WTC11 (cell line): Measurements from ENCODE around the gene TMEM176B. TPM values are rescaled to one million over a fixed set of nuclear protein-coding genes. Genes with fewer than 3 reads are reported as not detected.

Source experiments
- ATAC-seq: fragments of 200-7000 bp; cut with Tn5 transposase; 2 replicates; pipeline ENCODE4 v1.10.0; 2021; ENCODE audit warnings: mild to moderate bottlenecking, moderate library complexity
- CTCF ChIA-PET: fragments of 300-600 bp; sonication (Branson Sonifier 250); formaldehyde crosslinking; loops from one replicate; lab custom pipeline; 2021; ENCODE audit warnings: antibody characterized with exemption; lab: Charles Lee
- POLR2A ChIA-PET: fragments of 350-600 bp; sonication (Branson Sonifier 250); formaldehyde crosslinking; loops from one replicate; lab custom pipeline; 2021; ENCODE audit warnings: antibody characterized with exemption; lab: Charles Lee
- DNase-seq: peaks from one replicate; pipeline ENCODE4 v3.0.0; 2021; ENCODE audit warnings: low spot score
- H3K27ac Mint-ChIP-seq: 2 replicates; pipeline ENCODE4 v1.8.0; 2021; ENCODE audit warnings: mixed read lengths
- H3K27me3 Mint-ChIP-seq: 2 replicates; pipeline ENCODE4 v1.8.0; 2021; ENCODE audit warnings: low read depth, mild to moderate bottlenecking, moderate library complexity, mixed read lengths
- H3K36me3 Mint-ChIP-seq: 2 replicates; pipeline ENCODE4 v1.8.0; 2021; ENCODE audit warnings: mixed read lengths
- H3K4me1 Mint-ChIP-seq: 2 replicates; pipeline ENCODE4 v1.8.0; 2022; ENCODE audit warnings: mixed read lengths
- H3K4me3 Mint-ChIP-seq: 2 replicates; pipeline ENCODE4 v1.8.0; 2021; ENCODE audit warnings: mild to moderate bottlenecking, moderate library complexity, mixed read lengths
- H3K9me3 Mint-ChIP-seq: 2 replicates; pipeline ENCODE4 v1.8.0; 2021; ENCODE audit warnings: mixed read lengths
- ATF3 ChIP-seq: sonication (generic); formaldehyde crosslinking; conservative IDR thresholded peaks from 2 replicates; pipeline ENCODE4 v1.8.1; 2022; ENCODE audit warnings: mild to moderate bottlenecking, missing genetic modification reagents
- CBFB ChIP-seq: sonication (generic); formaldehyde crosslinking; IDR thresholded peaks from 2 replicates; pipeline ENCODE4 v1.8.1; 2022; ENCODE audit warnings: mild to moderate bottlenecking, low read depth, missing genetic modification reagents
- CREM ChIP-seq: sonication (generic); formaldehyde crosslinking; IDR thresholded peaks from 2 replicates; pipeline ENCODE4 v1.8.1; 2022; ENCODE audit warnings: mild to moderate bottlenecking, missing genetic modification reagents, moderate library complexity
- CTCF ChIP-seq: fragments of 200-600 bp; IDR thresholded peaks from 2 replicates; pipeline ENCODE4 v1.8.0; 2022; ENCODE audit warnings: antibody characterized with exemption
- E2F4 ChIP-seq: sonication (generic); formaldehyde crosslinking; IDR thresholded peaks from 2 replicates; pipeline ENCODE4 v1.8.1; 2022; ENCODE audit warnings: low read depth, mild to moderate bottlenecking, moderate library complexity, missing genetic modification reagents, borderline replicate concordance
- FOXK1 ChIP-seq: sonication (generic); formaldehyde crosslinking; IDR thresholded peaks from 2 replicates; pipeline ENCODE4 v1.8.0; 2022; ENCODE audit warnings: mild to moderate bottlenecking, moderate library complexity, missing genetic modification reagents
- IRF1 ChIP-seq: sonication (generic); formaldehyde crosslinking; IDR thresholded peaks from 2 replicates; pipeline ENCODE4 v1.8.0; 2023; ENCODE audit warnings: missing genetic modification reagents
- MLX ChIP-seq: sonication (generic); formaldehyde crosslinking; IDR thresholded peaks from 2 replicates; pipeline ENCODE4 v1.8.1; 2023; ENCODE audit warnings: mild to moderate bottlenecking, missing genetic modification reagents, moderate library complexity
- NFE2L1 ChIP-seq: sonication (generic); formaldehyde crosslinking; IDR thresholded peaks from 2 replicates; pipeline ENCODE4 v1.8.1; 2023; ENCODE audit warnings: missing genetic modification reagents
- NFYB ChIP-seq: sonication (generic); formaldehyde crosslinking; conservative IDR thresholded peaks from 2 replicates; pipeline ENCODE4 v1.8.0; 2022; ENCODE audit warnings: low read depth, missing genetic modification reagents
- NR3C1 ChIP-seq: sonication (generic); formaldehyde crosslinking; conservative IDR thresholded peaks from 2 replicates; pipeline ENCODE4 v1.8.1; 2023; ENCODE audit warnings: low read depth, mild to moderate bottlenecking, missing genetic modification reagents
- RELA ChIP-seq: sonication (generic); formaldehyde crosslinking; IDR thresholded peaks from 2 replicates; pipeline ENCODE4 v1.8.1; 2022; ENCODE audit warnings: missing genetic modification reagents, mild to moderate bottlenecking, borderline replicate concordance
- ZNF671 ChIP-seq: fragments of 250-450 bp; sonication (Bioruptor Pico); IDR thresholded peaks from 2 replicates; pipeline ENCODE4 v1.8.0; 2021; ENCODE audit warnings: mild to moderate bottlenecking
- total RNA-seq: library from RNA; stranded (reverse); gene quantifications from 3 replicates; pipeline ENCODE4 v1.2.3, GENCODE V29; 2021
- TF ChIP-seq, protein P1 (sequence below): sonication (generic); formaldehyde crosslinking; IDR thresholded peaks from 2 replicates; pipeline ENCODE4 v1.8.1; 2023; ENCODE audit warnings: mild to moderate bottlenecking, missing genetic modification reagents, moderate library complexity
- TF ChIP-seq, protein P2 (sequence below): sonication (generic); formaldehyde crosslinking; IDR thresholded peaks from 2 replicates; pipeline ENCODE4 v1.8.1; 2023; ENCODE audit warnings: mild to moderate bottlenecking, missing genetic modification reagents
- TF ChIP-seq, protein P3 (sequence below): sonication (generic); formaldehyde crosslinking; IDR thresholded peaks from 2 replicates; pipeline ENCODE4 v1.8.0; 2022; ENCODE audit warnings: mild to moderate bottlenecking, missing genetic modification reagents

Gene TMEM176B
- total RNA-seq, 1 experiment from 2014 or later: 1.0 TPM

GRCh38 chr7:150824379-150825177, 24.4 kb upstream of the TMEM176B start:
- TF ChIP-seq NFYB (CRISPR knock-in tag) (peak; percentile 48; the same call in 1 of the 2 replicates), CREM (no peak)
- ATAC-seq (peak; percentile 88), DNase-seq (no peak)
- ChIA-PET CTCF (interaction anchor here (0.7 to 1.1 kb wide), 6 partner anchors 10 to 156 kb away, joined by 3 to 5 read pairs (median 3); no protein-coding TSS in a partner anchor), POLR2A (no interaction called here)
- Mint-ChIP-seq H3K27ac (no peak overlapping the region), H3K36me3 (peaks cover 4% of the 10 kb centered on the region; the same call in 1 of the 2 replicates), H3K4me1 (peaks cover 13% of the 10 kb centered on the region), H3K27me3 (peaks cover 9% of the 10 kb centered on the region), H3K4me3 (no peak overlapping the region), H3K9me3 (peaks cover 17% of the 10 kb centered on the region)

DNA sequence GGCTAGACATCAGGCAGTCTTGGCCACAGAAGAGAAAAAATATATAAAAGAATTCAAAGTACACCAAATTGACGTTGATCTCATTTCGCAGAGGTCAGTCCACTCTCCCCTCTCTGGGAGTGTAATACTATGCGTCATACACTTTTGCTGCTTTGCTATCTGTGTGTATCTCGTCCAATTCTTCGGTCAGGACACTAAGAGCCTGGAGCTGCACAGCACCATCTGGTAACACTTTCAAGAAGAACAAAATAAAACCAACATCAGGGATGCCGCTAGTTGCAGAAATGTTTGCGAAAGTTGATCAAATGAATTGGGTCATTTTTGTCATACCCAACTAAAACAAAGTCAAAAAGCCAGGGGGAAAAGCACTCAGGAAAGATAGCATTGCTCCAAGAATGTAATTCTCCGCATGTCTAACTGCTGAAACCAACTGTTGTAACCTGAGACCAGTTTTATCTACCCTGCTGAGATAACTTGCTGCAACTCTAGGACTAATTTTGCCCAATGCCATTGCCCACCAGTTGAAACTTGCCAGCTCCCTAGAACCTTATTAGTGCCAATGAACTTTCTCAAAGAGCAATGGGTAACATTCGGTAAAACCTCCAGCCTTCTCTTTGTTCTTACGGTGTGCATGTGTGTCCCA, 23.4 kb upstream of the TMEM176B start:
- POLR2A ChIA-PET: no interaction called here
- Mint-ChIP-seq H3K27me3 (peaks cover 9% of the 10 kb centered on the region), H3K4me1 (peaks cover 13% of the 10 kb centered on the region), H3K9me3 (peaks cover 17% of the 10 kb centered on the region), H3K4me3 (no peak overlapping the region), H3K27ac (no peak overlapping the region), H3K36me3 (peaks cover 4% of the 10 kb centered on the region; the same call in 1 of the 2 replicates)
- TF ChIP-seq, protein P1, sequence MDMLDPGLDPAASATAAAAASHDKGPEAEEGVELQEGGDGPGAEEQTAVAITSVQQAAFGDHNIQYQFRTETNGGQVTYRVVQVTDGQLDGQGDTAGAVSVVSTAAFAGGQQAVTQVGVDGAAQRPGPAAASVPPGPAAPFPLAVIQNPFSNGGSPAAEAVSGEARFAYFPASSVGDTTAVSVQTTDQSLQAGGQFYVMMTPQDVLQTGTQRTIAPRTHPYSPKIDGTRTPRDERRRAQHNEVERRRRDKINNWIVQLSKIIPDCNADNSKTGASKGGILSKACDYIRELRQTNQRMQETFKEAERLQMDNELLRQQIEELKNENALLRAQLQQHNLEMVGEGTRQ (CRISPR knock-in tag): no peak
- TF ChIP-seq, protein P2, sequence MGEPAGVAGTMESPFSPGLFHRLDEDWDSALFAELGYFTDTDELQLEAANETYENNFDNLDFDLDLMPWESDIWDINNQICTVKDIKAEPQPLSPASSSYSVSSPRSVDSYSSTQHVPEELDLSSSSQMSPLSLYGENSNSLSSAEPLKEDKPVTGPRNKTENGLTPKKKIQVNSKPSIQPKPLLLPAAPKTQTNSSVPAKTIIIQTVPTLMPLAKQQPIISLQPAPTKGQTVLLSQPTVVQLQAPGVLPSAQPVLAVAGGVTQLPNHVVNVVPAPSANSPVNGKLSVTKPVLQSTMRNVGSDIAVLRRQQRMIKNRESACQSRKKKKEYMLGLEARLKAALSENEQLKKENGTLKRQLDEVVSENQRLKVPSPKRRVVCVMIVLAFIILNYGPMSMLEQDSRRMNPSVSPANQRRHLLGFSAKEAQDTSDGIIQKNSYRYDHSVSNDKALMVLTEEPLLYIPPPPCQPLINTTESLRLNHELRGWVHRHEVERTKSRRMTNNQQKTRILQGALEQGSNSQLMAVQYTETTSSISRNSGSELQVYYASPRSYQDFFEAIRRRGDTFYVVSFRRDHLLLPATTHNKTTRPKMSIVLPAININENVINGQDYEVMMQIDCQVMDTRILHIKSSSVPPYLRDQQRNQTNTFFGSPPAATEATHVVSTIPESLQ: no peak
- TF ChIP-seq, protein P3, sequence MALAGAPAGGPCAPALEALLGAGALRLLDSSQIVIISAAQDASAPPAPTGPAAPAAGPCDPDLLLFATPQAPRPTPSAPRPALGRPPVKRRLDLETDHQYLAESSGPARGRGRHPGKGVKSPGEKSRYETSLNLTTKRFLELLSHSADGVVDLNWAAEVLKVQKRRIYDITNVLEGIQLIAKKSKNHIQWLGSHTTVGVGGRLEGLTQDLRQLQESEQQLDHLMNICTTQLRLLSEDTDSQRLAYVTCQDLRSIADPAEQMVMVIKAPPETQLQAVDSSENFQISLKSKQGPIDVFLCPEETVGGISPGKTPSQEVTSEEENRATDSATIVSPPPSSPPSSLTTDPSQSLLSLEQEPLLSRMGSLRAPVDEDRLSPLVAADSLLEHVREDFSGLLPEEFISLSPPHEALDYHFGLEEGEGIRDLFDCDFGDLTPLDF: no peak
- TF ChIP-seq E2F4 (CRISPR knock-in tag): no peak
- TF ChIP-seq NR3C1: no peak
- no peak for TF ChIP-seq ATF3
- ATAC-seq (no peak), DNase-seq (no peak)
- CTCF ChIA-PET: interaction anchor here (0.7 to 1.1 kb wide), 5 partner anchors 9 to 75 kb away, joined by 3 to 5 read pairs (median 3); no protein-coding TSS in a partner anchor

GRCh38 chr7:150823043-150823442, 22.9 kb upstream of the TMEM176B start:
- Mint-ChIP-seq H3K4me3 (no peak overlapping the region), H3K27me3 (peaks cover 9% of the 10 kb centered on the region), H3K9me3 (peaks cover 17% of the 10 kb centered on the region), H3K36me3 (peaks cover 4% of the 10 kb centered on the region; the same call in 1 of the 2 replicates), H3K4me1 (peaks cover 13% of the 10 kb centered on the region), H3K27ac (no peak overlapping the region)
- POLR2A ChIA-PET: no interaction called here
- CTCF ChIA-PET: no interaction called here
- ATAC-seq (no peak), DNase-seq (no peak)
- TF ChIP-seq, protein P1 (CRISPR knock-in tag): no peak
- TF ChIP-seq MLX (CRISPR knock-in tag) (no peak), IRF1 (CRISPR knock-in tag) (no peak), CBFB (CRISPR knock-in tag) (no peak), CREM (no peak), RELA (CRISPR knock-in tag) (no peak), ZNF671 (CRISPR knock-in tag) (no peak), CTCF (no peak), FOXK1 (CRISPR knock-in tag) (no peak), NFE2L1 (CRISPR knock-in tag) (no peak)
